PC-3 (cell line): ENCODE data around the gene ZNF669.
"Not testable (repeated sequence)": the region's sequence is repeated elsewhere in the genome, so short reads cannot be mapped to it uniquely, and the experiment has no call there.

Experiments
- EZH2 ChIP-seq: fragments of 300-600 bp; sonication (generic); IDR thresholded peaks from one replicate; pipeline ENCODE4 v1.6.1; 2017; ENCODE audit warnings: antibody characterized with exemption, mild to moderate bottlenecking, low read length; ENCODE audit not compliant: unreplicated experiment
- TF ChIP-seq, protein P1 (sequence below): fragments of 300-600 bp; sonication (generic); conservative IDR thresholded peaks from 2 replicates; pipeline ENCODE4 v1.5.1; 2017; ENCODE audit warnings: antibody characterized with exemption, low read depth, mild to moderate bottlenecking, low read length

DNA sequence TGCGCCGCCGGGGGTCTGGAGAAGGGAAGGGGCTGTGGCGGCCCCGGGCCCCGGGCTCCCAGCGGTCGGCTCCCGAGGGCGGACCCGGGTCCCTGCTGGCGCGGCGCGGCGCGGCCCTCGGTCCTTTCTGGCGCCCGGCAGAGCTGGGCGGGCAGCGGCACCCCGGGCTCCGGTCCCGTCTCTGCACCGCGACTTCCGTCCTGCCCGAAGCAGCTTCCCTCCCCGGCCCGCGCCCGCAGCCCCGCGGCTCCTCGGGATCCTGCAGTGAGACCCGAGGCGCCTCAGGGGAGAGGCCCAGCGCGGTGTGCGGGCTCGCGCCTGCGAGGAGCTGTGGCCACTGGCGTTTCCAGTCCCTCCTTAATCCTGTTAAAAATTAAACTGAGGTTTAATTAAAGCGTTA, 22.4 kb upstream of the ZNF669 start:
- TF ChIP-seq, protein P1, sequence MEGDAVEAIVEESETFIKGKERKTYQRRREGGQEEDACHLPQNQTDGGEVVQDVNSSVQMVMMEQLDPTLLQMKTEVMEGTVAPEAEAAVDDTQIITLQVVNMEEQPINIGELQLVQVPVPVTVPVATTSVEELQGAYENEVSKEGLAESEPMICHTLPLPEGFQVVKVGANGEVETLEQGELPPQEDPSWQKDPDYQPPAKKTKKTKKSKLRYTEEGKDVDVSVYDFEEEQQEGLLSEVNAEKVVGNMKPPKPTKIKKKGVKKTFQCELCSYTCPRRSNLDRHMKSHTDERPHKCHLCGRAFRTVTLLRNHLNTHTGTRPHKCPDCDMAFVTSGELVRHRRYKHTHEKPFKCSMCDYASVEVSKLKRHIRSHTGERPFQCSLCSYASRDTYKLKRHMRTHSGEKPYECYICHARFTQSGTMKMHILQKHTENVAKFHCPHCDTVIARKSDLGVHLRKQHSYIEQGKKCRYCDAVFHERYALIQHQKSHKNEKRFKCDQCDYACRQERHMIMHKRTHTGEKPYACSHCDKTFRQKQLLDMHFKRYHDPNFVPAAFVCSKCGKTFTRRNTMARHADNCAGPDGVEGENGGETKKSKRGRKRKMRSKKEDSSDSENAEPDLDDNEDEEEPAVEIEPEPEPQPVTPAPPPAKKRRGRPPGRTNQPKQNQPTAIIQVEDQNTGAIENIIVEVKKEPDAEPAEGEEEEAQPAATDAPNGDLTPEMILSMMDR = not testable (repeated sequence)
- TF ChIP-seq EZH2 = not testable (repeated sequence)
